Endothelial cell (in vitro differentiated cells): ENCODE measurements around the gene TFR2. TPM values are rescaled to one million over a fixed set of nuclear protein-coding genes. Genes with fewer than 3 reads are reported as not detected.

Source experiments
- DNase-seq: peaks from one replicate; pipeline ENCODE4 v3.0.0; 2021; ENCODE audit warnings: low spot score
- H3K27ac Mint-ChIP-seq: one replicate; pipeline ENCODE4 v1.8.0; 2021; ENCODE audit warnings: mixed read lengths, inconsistent platforms; ENCODE audit not compliant: unreplicated experiment
- H3K27me3 Mint-ChIP-seq: one replicate; pipeline ENCODE4 v1.8.0; 2021; ENCODE audit warnings: mild to moderate bottlenecking, moderate library complexity, mixed read lengths, inconsistent platforms; ENCODE audit not compliant: unreplicated experiment
- H3K36me3 Mint-ChIP-seq: one replicate; pipeline ENCODE4 v1.8.0; 2021; ENCODE audit warnings: mild to moderate bottlenecking, low read depth, mixed read lengths, inconsistent platforms; ENCODE audit not compliant: unreplicated experiment
- H3K4me1 Mint-ChIP-seq: one replicate; pipeline ENCODE4 v1.8.0; 2021; ENCODE audit warnings: mild to moderate bottlenecking, mixed read lengths, inconsistent platforms; ENCODE audit not compliant: unreplicated experiment
- H3K4me3 Mint-ChIP-seq: one replicate; pipeline ENCODE4 v1.8.0; 2021; ENCODE audit warnings: mild to moderate bottlenecking, mixed read lengths, inconsistent platforms; ENCODE audit not compliant: unreplicated experiment
- H3K9me3 Mint-ChIP-seq: one replicate; pipeline ENCODE4 v1.8.0; 2021; ENCODE audit warnings: mixed read lengths, inconsistent platforms; ENCODE audit not compliant: unreplicated experiment
- CTCF ChIP-seq: fragments of 200-600 bp; sonication (generic); IDR thresholded peaks from one replicate; pipeline ENCODE4 v1.5.0; 2021; ENCODE audit warnings: antibody characterized with exemption; ENCODE audit not compliant: unreplicated experiment
- total RNA-seq: library from RNA; stranded (reverse); fragmentation: NEBNext Ultra II Directional; extraction: Animal tissue kit (Norgen Biotek cat#: 25700); gene quantifications from one replicate; pipeline ENCODE4 v1.2.1, GENCODE V29; 2021; ENCODE audit not compliant: unreplicated experiment

The TFR2 gene
- total RNA-seq, 1 donor from 2014 or later, result 1.0 TPM

DNA sequence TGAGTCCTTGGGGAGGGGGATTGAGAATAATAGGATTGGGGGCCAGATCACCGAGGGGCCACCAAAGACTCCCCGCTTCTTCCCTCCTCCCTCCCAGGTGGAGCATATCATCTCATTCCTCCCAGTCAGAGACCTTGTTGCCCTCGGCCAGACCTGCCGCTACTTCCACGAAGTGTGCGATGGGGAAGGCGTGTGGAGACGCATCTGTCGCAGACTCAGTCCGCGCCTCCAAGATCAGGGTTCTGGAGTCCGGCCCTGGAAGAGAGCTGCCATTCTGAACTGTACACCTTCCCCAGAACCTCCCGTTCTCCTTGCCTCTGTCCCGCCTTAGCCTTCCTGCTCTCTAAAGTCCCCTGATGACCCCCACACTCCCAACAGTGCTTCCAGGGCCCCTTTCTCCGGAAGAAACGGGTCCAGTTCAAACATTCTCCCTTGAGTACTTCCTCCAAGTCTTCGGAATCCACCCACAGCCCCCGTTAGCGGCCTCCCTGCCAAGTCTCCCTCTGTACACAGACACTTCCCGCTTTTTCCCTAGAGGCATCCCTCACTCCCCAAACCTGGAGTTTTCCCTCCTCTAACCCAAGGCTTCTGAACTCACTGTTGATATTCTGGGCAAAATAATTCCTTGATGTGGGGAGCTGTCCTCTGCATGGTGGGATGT is 51.1 kb downstream of the TFR2 start:
- Mint-ChIP-seq H3K4me1 (peaks cover 24% of the 10 kb centered on the region), H3K9me3 (no peaks in the 10 kb centered on the region), H3K36me3 (peaks cover 3% of the 10 kb centered on the region), H3K27me3 (peaks cover 16% of the 10 kb centered on the region), H3K27ac (no peak overlapping the region), H3K4me3 (peak overlapping the region; percentile 78)
- TF ChIP-seq CTCF, result no peak
- DNase-seq, result no peak

GRCh38 chr7:100589341-100589947 is 51.9 kb downstream of the TFR2 start:
- Mint-ChIP-seq H3K36me3 (peaks cover 6% of the 10 kb centered on the region), H3K27me3 (peaks cover 16% of the 10 kb centered on the region), H3K4me1 (peaks cover 29% of the 10 kb centered on the region), H3K27ac (no peak overlapping the region), H3K4me3 (no peak overlapping the region), H3K9me3 (no peaks in the 10 kb centered on the region)
- TF ChIP-seq CTCF, result no peak
- DNase-seq, result no peak

DNA sequence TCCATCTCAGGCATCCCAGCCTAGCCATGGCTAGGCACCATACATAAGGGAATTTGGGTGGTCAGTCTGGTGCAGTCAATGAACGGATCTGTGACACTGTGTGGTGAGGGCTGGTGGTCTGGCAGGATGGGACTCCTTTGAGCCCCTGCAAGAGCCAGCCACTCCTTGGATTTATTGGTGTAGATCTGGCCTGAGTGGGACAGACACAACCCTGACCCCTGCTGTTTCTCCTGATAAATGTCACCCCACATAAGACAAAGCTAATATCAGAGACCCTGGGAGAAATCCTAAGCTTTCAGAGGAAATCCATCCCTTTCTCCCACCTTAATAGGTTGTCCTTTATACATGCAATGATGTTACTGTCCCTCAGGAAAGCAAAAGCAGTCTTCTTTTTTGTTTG is 52.9 kb downstream of the TFR2 start:
- Mint-ChIP-seq H3K4me3 (peak overlapping the region; percentile 78), H3K27me3 (peaks cover 23% of the 10 kb centered on the region), H3K9me3 (no peaks in the 10 kb centered on the region), H3K4me1 (peaks cover 35% of the 10 kb centered on the region), H3K27ac (no peak overlapping the region), H3K36me3 (peaks cover 6% of the 10 kb centered on the region)
- no peak for DNase-seq
- TF ChIP-seq CTCF, result peak; percentile 25

GRCh38 chr7:100586266-100587025 is 54.9 kb downstream of the TFR2 start, which contains the start of gene FBXO24:
Gene FBXO24 (plus strand): TSS chr7:100586328. CDS start chr7:100586626, 298 bp downstream.
- DNase-seq, result peak; percentile 99
- peak within 1 kb of the TSS; percentile 99 for H3K4me3 Mint-ChIP-seq
- peaks cover 6% of the 10 kb centered on the region for H3K36me3 Mint-ChIP-seq
- no peak for TF ChIP-seq CTCF
- peaks cover 29% of the 10 kb centered on the region for H3K27me3 Mint-ChIP-seq
- H3K27ac Mint-ChIP-seq, result peak within 1 kb of the TSS; percentile 96
- H3K9me3 Mint-ChIP-seq, result no peaks in the 10 kb centered on the region
- peaks cover 47% of the 10 kb centered on the region for H3K4me1 Mint-ChIP-seq
